SK-N-SH (cell line): ENCODE measurements around the gene MFAP3L.

ENCODE experiments used
- FOSL2 ChIP-seq: IDR thresholded peaks from 2 replicates; pipeline ENCODE4 v1.4.0; 2012; ENCODE audit warnings: low read depth, mild to moderate bottlenecking, moderate library complexity, borderline replicate concordance
- JUND ChIP-seq: IDR thresholded peaks from 2 replicates; pipeline ENCODE4 v1.4.0; 2012
- MEF2A ChIP-seq: IDR thresholded peaks from 2 replicates; pipeline ENCODE4 v1.4.0; 2012; ENCODE audit warnings: low read depth, borderline replicate concordance
- NFIC ChIP-seq: IDR thresholded peaks from 2 replicates; pipeline ENCODE4 v1.4.0; 2012; ENCODE audit warnings: borderline replicate concordance
- RAD21 ChIP-seq: IDR thresholded peaks from 2 replicates; pipeline ENCODE4 v1.6.1; 2012; ENCODE audit warnings: mild to moderate bottlenecking, low read length
- RCOR1 ChIP-seq: fragments of 150-350 bp; IDR thresholded peaks from 2 replicates; pipeline ENCODE4 v1.6.1; 2017; ENCODE audit warnings: antibody characterized with exemption, low read length
- TCF12 ChIP-seq: IDR thresholded peaks from 2 replicates; pipeline ENCODE4 v1.4.0; 2012
- TEAD4 ChIP-seq: IDR thresholded peaks from 2 replicates; pipeline ENCODE4 v1.4.0; 2012; ENCODE audit warnings: mild to moderate bottlenecking, borderline replicate concordance; ENCODE audit not compliant: insufficient read depth
- YY1 ChIP-seq: IDR thresholded peaks from 2 replicates; pipeline ENCODE4 v1.4.0; 2012; ENCODE audit warnings: low read depth, mild to moderate bottlenecking
- TF ChIP-seq, protein P1 (sequence below): fragments of 200-600 bp; sonication (generic); IDR thresholded peaks from 2 replicates; pipeline ENCODE4 v1.6.1; 2017; ENCODE audit warnings: antibody characterized with exemption, mild to moderate bottlenecking, moderate library complexity

GRCh38 chr4:170051402-170051801 is 25.2 kb upstream of the MFAP3L start:
- TF ChIP-seq FOSL2 (no peak), TCF12 (no peak), YY1 (no peak), RCOR1 (no peak), TEAD4 (no peak), MEF2A (no peak), JUND (no peak), NFIC (no peak), RAD21 (no peak)
- TF ChIP-seq, protein P1, sequence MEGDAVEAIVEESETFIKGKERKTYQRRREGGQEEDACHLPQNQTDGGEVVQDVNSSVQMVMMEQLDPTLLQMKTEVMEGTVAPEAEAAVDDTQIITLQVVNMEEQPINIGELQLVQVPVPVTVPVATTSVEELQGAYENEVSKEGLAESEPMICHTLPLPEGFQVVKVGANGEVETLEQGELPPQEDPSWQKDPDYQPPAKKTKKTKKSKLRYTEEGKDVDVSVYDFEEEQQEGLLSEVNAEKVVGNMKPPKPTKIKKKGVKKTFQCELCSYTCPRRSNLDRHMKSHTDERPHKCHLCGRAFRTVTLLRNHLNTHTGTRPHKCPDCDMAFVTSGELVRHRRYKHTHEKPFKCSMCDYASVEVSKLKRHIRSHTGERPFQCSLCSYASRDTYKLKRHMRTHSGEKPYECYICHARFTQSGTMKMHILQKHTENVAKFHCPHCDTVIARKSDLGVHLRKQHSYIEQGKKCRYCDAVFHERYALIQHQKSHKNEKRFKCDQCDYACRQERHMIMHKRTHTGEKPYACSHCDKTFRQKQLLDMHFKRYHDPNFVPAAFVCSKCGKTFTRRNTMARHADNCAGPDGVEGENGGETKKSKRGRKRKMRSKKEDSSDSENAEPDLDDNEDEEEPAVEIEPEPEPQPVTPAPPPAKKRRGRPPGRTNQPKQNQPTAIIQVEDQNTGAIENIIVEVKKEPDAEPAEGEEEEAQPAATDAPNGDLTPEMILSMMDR = no peak
